T-cell (primary cell): ENCODE measurements around the gene TCF12. TPM values are rescaled to one million over a fixed set of nuclear protein-coding genes. Genes with fewer than 3 reads are reported as not detected.
A peak's percentile ranks its signal among the peaks of the same experiment; 100 is the strongest.

Experiments
- ATAC-seq, 4 experiments: fragments of 200-7000 bp in 3 of 4; fragments of 150-1000 bp in 1 of 4; cut with Tn5 transposase; replicated peaks in 1 of 4; 1 replicate in 3 of 4; 2 replicates in 1 of 4; pipeline ENCODE4 v1.10.0; 2021; ENCODE audit warnings: moderate library complexity in 3 of 4, mild to moderate bottlenecking in 2 of 4, moderate number of reproducible peaks in 1 of 4
- CTCF ChIA-PET, 2 donors: fragments of 300-600 bp; sonication (Branson Sonifier 250); formaldehyde crosslinking; loops; one replicate each; lab custom pipeline; 2022; ENCODE audit warnings: antibody characterized with exemption in 2 of 2; lab: Charles Lee
- POLR2A ChIA-PET, 2 donors: fragments of 300-600 bp; sonication (Branson Sonifier 250); formaldehyde crosslinking; loops; one replicate each; lab custom pipeline; 2022; ENCODE audit warnings: antibody characterized with exemption in 2 of 2; lab: Charles Lee
- DNase-seq, 35 experiments: peaks; one replicate each; pipeline versions ENCODE4 v3.0.0 to v3.0.0-alpha.2; 2013 to 2023
- H3K27ac ChIP-seq: one replicate; pipeline ENCODE4 v1.5.1; 2013; ENCODE audit warnings: low read length
- H3K27me3 ChIP-seq, 2 experiments: replicated peaks in 1 of 2; 1 replicate in 1 of 2; 2 replicates in 1 of 2; pipeline versions ENCODE4 v1.6.1 to v1.7.0; 2013; ENCODE audit warnings: low read length in 1 of 2, mixed read lengths in 1 of 2; ENCODE audit not compliant: control insufficient read depth in 2 of 2, insufficient read depth in 2 of 2; ENCODE audit errors: extremely low read depth in 1 of 2
- H3K36me3 ChIP-seq, 2 donors: 1 replicate in 1 of 2; 2 replicates in 1 of 2; pipeline versions ENCODE4 v1.6.1 to v1.7.0; 2013; ENCODE audit warnings: low read length in 1 of 2; ENCODE audit not compliant: control insufficient read depth in 2 of 2, insufficient read depth in 1 of 2; ENCODE audit errors: extremely low read depth in 1 of 2
- H3K4me1 ChIP-seq, 2 experiments: 1 replicate in 1 of 2; 2 replicates in 1 of 2; pipeline versions ENCODE4 v1.6.1 to v1.7.0; 2013; ENCODE audit warnings: low read length in 2 of 2, mixed read lengths in 1 of 2; ENCODE audit not compliant: insufficient read depth in 2 of 2, control insufficient read depth in 1 of 2; ENCODE audit errors: extremely low read depth in 1 of 2
- H3K4me3 ChIP-seq, 2 donors: 1 replicate in 1 of 2; 2 replicates in 1 of 2; pipeline versions ENCODE4 v1.5.1 to v1.7.0; 2013; ENCODE audit warnings: mild to moderate bottlenecking in 2 of 2, low read length in 1 of 2, moderate library complexity in 1 of 2; ENCODE audit not compliant: control insufficient read depth in 1 of 2; ENCODE audit errors: extremely low read depth in 1 of 2
- H3K9me3 ChIP-seq: 2 replicates; pipeline ENCODE4 v1.7.0; 2013
- H3K27ac Mint-ChIP-seq, 2 donors: one replicate each; pipeline ENCODE4 v1.8.0; 2020 to 2021; ENCODE audit warnings: mild to moderate bottlenecking in 2 of 2, mixed read lengths in 2 of 2
- H3K27me3 Mint-ChIP-seq, 2 donors: one replicate each; pipeline ENCODE4 v1.8.0; 2021 to 2022; ENCODE audit warnings: mixed read lengths in 2 of 2
- H3K36me3 Mint-ChIP-seq: one replicate; pipeline ENCODE4 v1.8.0; 2021; ENCODE audit warnings: mixed read lengths
- H3K4me1 Mint-ChIP-seq, 3 donors: one replicate each; pipeline ENCODE4 v1.8.0; 2020 to 2022; ENCODE audit warnings: mixed read lengths in 3 of 3, mild to moderate bottlenecking in 1 of 3
- H3K4me3 Mint-ChIP-seq, 3 donors: one replicate each; pipeline ENCODE4 v1.8.0; 2020 to 2022; ENCODE audit warnings: mild to moderate bottlenecking in 3 of 3, mixed read lengths in 3 of 3, moderate library complexity in 3 of 3
- H3K9me3 Mint-ChIP-seq, 3 donors: one replicate each; pipeline ENCODE4 v1.8.0; 2020 to 2022; ENCODE audit warnings: mixed read lengths in 3 of 3
- WGBS: methylation state at CpG from one replicate; pipeline ENCODE4 v1.1.5; 2013; ENCODE audit warnings: missing lambda C conversion rate; ENCODE audit not compliant: insufficient coverage; 5-methylcytosine and 5-hydroxymethylcytosine counted together
- total RNA-seq, 35 experiments: library from RNA in 6 of 35; stranded (reverse) in 6 of 35; fragments of 120-200 nt in 1 of 35; gene quantifications; one replicate each; pipeline versions ENCODE4 v1.2.1 to v1.2.4 and lab custom pipeline; 2013 to 2026

Gene TCF12
- total RNA-seq, 5 donors from 2014 or later (not counting 1 experiment from before 2014, with no cell fraction given), result 68.0 to 94.3 (median 83.0) TPM

DNA sequence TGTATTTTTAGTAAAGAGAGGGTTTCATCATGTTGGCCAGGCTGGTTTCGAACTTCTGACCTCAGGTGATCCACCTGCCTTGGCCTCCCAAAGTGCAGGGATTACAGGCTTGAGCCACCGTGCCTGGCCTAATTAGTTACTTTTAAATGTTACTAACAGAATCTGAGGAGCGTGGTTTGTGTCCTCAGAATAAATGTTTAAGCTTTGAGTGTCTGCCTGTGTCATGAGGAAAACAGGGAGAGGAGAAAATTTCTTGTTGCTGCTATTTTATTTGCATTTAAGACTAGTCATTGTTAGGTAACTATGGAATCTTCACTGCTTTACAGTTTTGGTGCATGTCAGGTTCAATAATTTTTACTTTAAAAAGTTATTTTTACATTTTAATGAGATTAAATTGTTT is 68.8 kb downstream of the TCF12 start:
- Mint-ChIP-seq H3K27ac (no peak overlapping the region), H3K9me3 (no peaks in the 10 kb centered on the region), H3K36me3 (peaks cover 7% of the 10 kb centered on the region), H3K4me1 (peaks cover 51 to 59% (median 56%) of the 10 kb centered on the region in 3 donors), H3K27me3 (no peaks in the 10 kb centered on the region), H3K4me3 (no peak overlapping the region)
- WGBS, result 93% methylated on average over 3 of the region's 3 CpGs
- H3K4me3 ChIP-seq, result no peak overlapping the region
- ATAC-seq (no peak), DNase-seq (no peak)
- POLR2A ChIA-PET, result interaction anchor here in 1 of 2 donors (0.6 kb wide), 1 partner anchor 19 kb away, joined by 7 read pairs; no protein-coding TSS in a partner anchor
- H3K27me3 ChIP-seq, result no peaks in the 10 kb centered on the region
- CTCF ChIA-PET, result no interaction called here
- H3K27ac ChIP-seq, result no peak overlapping the region
- H3K36me3 ChIP-seq, result no peaks in the 10 kb centered on the region
- peaks cover 2 to 61% of the 10 kb centered on the region in 2 experiments for H3K4me1 ChIP-seq
- H3K9me3 ChIP-seq, result no peaks in the 10 kb centered on the region

GRCh38 chr15:56988219-56988618 is 69.8 kb downstream of the TCF12 start:
- Mint-ChIP-seq H3K27me3 (no peaks in the 10 kb centered on the region), H3K36me3 (peaks cover 16% of the 10 kb centered on the region), H3K27ac (no peak overlapping the region), H3K4me3 (no peak overlapping the region), H3K4me1 (peaks cover 45 to 53% (median 49%) of the 10 kb centered on the region in 3 donors), H3K9me3 (no peaks in the 10 kb centered on the region)
- Histone ChIP-seq H3K4me3 (no peak overlapping the region), H3K27ac (no peak overlapping the region), H3K36me3 (no peaks in the 10 kb centered on the region), H3K4me1 (peaks cover 2 to 52% of the 10 kb centered on the region in 2 experiments), H3K9me3 (no peaks in the 10 kb centered on the region), H3K27me3 (no peaks in the 10 kb centered on the region)
- CTCF ChIA-PET, result no interaction called here
- POLR2A ChIA-PET, result no interaction called here
- DNase-seq (no peak), ATAC-seq (no peak)

DNA sequence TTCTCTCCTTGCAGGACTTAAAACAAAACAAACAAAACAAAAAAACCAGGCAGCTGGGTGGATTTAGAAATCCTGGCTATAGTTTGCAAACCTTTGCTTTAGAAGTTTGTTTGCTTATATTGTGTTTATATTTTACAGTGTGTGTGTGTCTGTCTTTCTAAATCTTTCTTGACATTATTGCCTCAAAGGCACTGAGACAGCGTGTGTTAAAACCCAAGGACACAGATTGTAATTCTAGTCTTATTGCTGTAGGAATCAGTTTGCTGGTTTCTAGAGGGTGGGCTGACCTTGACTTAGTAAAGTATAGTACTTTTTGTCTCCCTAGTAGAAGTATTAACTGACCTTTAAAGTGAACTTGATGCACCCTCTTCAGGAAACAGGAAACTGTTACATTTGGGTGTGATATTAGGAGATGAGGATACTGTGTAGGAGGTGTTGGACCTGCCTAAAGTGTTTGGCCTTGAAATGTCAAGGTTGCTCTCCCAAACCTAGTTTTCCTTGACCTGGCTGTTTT is 71.0 kb downstream of the TCF12 start:
- DNase-seq, result peak in 1 of 35 experiments; percentile 13
- CTCF ChIA-PET, result no interaction called here
- no peaks in the 10 kb centered on the region for H3K27me3 Mint-ChIP-seq
- no peak overlapping the region for H3K4me3 ChIP-seq
- peaks cover 28% of the 10 kb centered on the region for H3K36me3 Mint-ChIP-seq
- H3K36me3 ChIP-seq, result no peaks in the 10 kb centered on the region
- 71% methylated on average over 1 of the region's 1 CpG for WGBS
- H3K27me3 ChIP-seq, result no peaks in the 10 kb centered on the region
- H3K9me3 ChIP-seq, result peaks cover 2% of the 10 kb centered on the region
- POLR2A ChIA-PET, result no interaction called here
- ATAC-seq, result no peak
- H3K27ac ChIP-seq, result no peak overlapping the region
- no peak overlapping the region for H3K4me3 Mint-ChIP-seq
- peaks cover 37 to 53% (median 44%) of the 10 kb centered on the region in 3 donors for H3K4me1 Mint-ChIP-seq
- H3K9me3 Mint-ChIP-seq, result no peaks in the 10 kb centered on the region
- peaks cover 0 to 41% of the 10 kb centered on the region in 2 experiments for H3K4me1 ChIP-seq
- H3K27ac Mint-ChIP-seq, result no peak overlapping the region

- H3K36me3 Mint-ChIP-seq, result peaks cover 29% of the 10 kb centered on the region
- Histone ChIP-seq H3K4me3 (no peak overlapping the region), H3K36me3 (no peaks in the 10 kb centered on the region), H3K4me1 (peaks cover 0 to 26% of the 10 kb centered on the region in 2 experiments), H3K9me3 (peaks cover 2% of the 10 kb centered on the region), H3K27ac (no peak overlapping the region), H3K27me3 (no peaks in the 10 kb centered on the region)
- no peak overlapping the region for H3K27ac Mint-ChIP-seq
- ChIA-PET CTCF (no interaction called here), POLR2A (no interaction called here)
- no peaks in the 10 kb centered on the region for H3K9me3 Mint-ChIP-seq
- WGBS, result no CpG with 5 or more reads among the region's 6 CpGs
- ATAC-seq, result no peak
- no peaks in the 10 kb centered on the region for H3K27me3 Mint-ChIP-seq
- no peak for DNase-seq
- peaks cover 28 to 44% (median 38%) of the 10 kb centered on the region in 3 donors for H3K4me1 Mint-ChIP-seq
- no peak overlapping the region for H3K4me3 Mint-ChIP-seq
Observed at GRCh38 chr15:56991017-56991416, 72.6 kb downstream of the TCF12 start.

DNA sequence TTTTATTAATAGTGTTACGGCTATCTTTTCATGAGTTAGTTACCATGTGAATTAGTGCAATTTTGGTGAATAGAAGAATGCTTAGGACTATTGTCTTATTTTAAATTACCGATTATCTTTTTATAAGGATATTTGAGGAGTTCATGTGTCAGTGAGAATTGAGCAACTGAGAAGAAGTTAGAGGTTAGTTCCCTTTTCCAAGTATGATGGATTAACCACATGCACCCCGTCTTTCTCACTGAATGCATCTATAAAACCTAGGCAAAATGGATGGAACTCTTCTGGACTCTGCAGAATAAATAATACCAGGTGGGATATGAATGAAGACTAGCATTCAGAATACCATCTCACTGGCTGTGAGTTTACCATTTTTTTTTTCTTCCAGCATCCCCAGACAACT is 74.3 kb downstream of the TCF12 start:
- Histone ChIP-seq H3K27me3 (no peaks in the 10 kb centered on the region), H3K36me3 (no peaks in the 10 kb centered on the region), H3K27ac (no peak overlapping the region), H3K4me3 (no peak overlapping the region), H3K4me1 (peaks cover 0 to 16% of the 10 kb centered on the region in 2 experiments), H3K9me3 (peaks cover 2% of the 10 kb centered on the region)
- H3K27ac Mint-ChIP-seq, result no peak overlapping the region
- H3K27me3 Mint-ChIP-seq, result no peaks in the 10 kb centered on the region
- H3K4me1 Mint-ChIP-seq, result peaks cover 24 to 38% (median 34%) of the 10 kb centered on the region in 3 donors
- no peak overlapping the region for H3K4me3 Mint-ChIP-seq
- 100% methylated on average over 1 of the region's 3 CpGs for WGBS
- CTCF ChIA-PET, result no interaction called here
- POLR2A ChIA-PET, result no interaction called here
- no peak for DNase-seq
- no peak for ATAC-seq
- no peaks in the 10 kb centered on the region for H3K9me3 Mint-ChIP-seq
- peaks cover 37% of the 10 kb centered on the region for H3K36me3 Mint-ChIP-seq

- H3K27me3 ChIP-seq, result no peaks in the 10 kb centered on the region
Observed at GRCh38 chr15:56994280-56994679, 75.8 kb downstream of the TCF12 start.

GRCh38 chr15:56996093-56996492 is 77.6 kb downstream of the TCF12 start:
- H3K36me3 Mint-ChIP-seq, result peaks cover 34% of the 10 kb centered on the region
- peaks cover 10 to 21% (median 17%) of the 10 kb centered on the region in 3 donors for H3K4me1 Mint-ChIP-seq
- no peak for DNase-seq

More at GRCh38 chr15:56994280-56994679, 75.8 kb downstream of the TCF12 start:
- Mint-ChIP-seq H3K4me1 (peaks cover 20 to 32% (median 27%) of the 10 kb centered on the region in 3 donors), H3K9me3 (no peaks in the 10 kb centered on the region), H3K36me3 (peaks cover 37% of the 10 kb centered on the region), H3K4me3 (no peak overlapping the region), H3K27me3 (no peaks in the 10 kb centered on the region), H3K27ac (no peak overlapping the region)
- H3K36me3 ChIP-seq, result no peaks in the 10 kb centered on the region
- H3K4me3 ChIP-seq, result no peak overlapping the region
- ChIA-PET POLR2A (no interaction called here), CTCF (no interaction called here)
- peaks cover 2% of the 10 kb centered on the region for H3K9me3 ChIP-seq
- H3K27ac ChIP-seq, result no peak overlapping the region
- no peak for ATAC-seq
- no peak for DNase-seq
- peaks cover 0 to 7% of the 10 kb centered on the region in 2 experiments for H3K4me1 ChIP-seq

More at GRCh38 chr15:56996093-56996492, 77.6 kb downstream of the TCF12 start:
- Mint-ChIP-seq H3K27ac (no peak overlapping the region), H3K27me3 (no peaks in the 10 kb centered on the region), H3K9me3 (no peaks in the 10 kb centered on the region), H3K4me3 (no peak overlapping the region)
- Histone ChIP-seq H3K27ac (no peak overlapping the region), H3K36me3 (no peaks in the 10 kb centered on the region), H3K4me1 (no peaks in the 10 kb centered on the region), H3K4me3 (no peak overlapping the region), H3K27me3 (no peaks in the 10 kb centered on the region), H3K9me3 (peaks cover 2% of the 10 kb centered on the region)
- ATAC-seq, result no peak
- CTCF ChIA-PET, result no interaction called here
- POLR2A ChIA-PET, result no interaction called here
